HepG2 (cell line): ENCODE measurements around the gene HINFP. TPM values are rescaled to one million over a fixed set of nuclear protein-coding genes. Genes with fewer than 3 reads are reported as not detected.

Experiments used
- ARID4A ChIP-seq: sonication (generic); formaldehyde crosslinking; IDR thresholded peaks from 2 replicates; pipeline ENCODE4 v1.5.0; 2020; ENCODE audit warnings: mild to moderate bottlenecking, missing genetic modification reagents, borderline replicate concordance
- BCL6 ChIP-seq: IDR thresholded peaks from 2 replicates; pipeline ENCODE4 v1.6.1; 2016; ENCODE audit warnings: missing genetic modification reagents, missing compliant biosample characterization
- DPF2 ChIP-seq: sonication (generic); formaldehyde crosslinking; IDR thresholded peaks from 2 replicates; pipeline ENCODE4 v1.4.0; 2020; ENCODE audit warnings: mild to moderate bottlenecking, low read depth, missing genetic modification reagents, borderline replicate concordance
- GATAD2A ChIP-seq: IDR thresholded peaks from 2 replicates; pipeline ENCODE4 v1.6.1; 2016
- GMEB1 ChIP-seq: sonication (generic); formaldehyde crosslinking; IDR thresholded peaks from 2 replicates; pipeline ENCODE4 v1.5.1; 2020; ENCODE audit warnings: missing genetic modification reagents, mild to moderate bottlenecking, borderline replicate concordance
- HDAC6 ChIP-seq: fragments of 200-600 bp; sonication (generic); IDR thresholded peaks from 2 replicates; pipeline ENCODE4 v1.7.0; 2017; ENCODE audit warnings: mild to moderate bottlenecking, antibody characterized with exemption, low read length, low read depth
- MEF2D ChIP-seq: sonication (generic); formaldehyde crosslinking; IDR thresholded peaks from 2 replicates; pipeline ENCODE4 v1.5.1; 2020; ENCODE audit warnings: mild to moderate bottlenecking, missing genetic modification reagents
- MXI1 ChIP-seq: IDR thresholded peaks from 3 replicates; pipeline ENCODE4 v1.6.1; 2012; ENCODE audit warnings: low read depth, low read length, inconsistent platforms, borderline replicate concordance
- POGZ ChIP-seq: sonication (generic); formaldehyde crosslinking; IDR thresholded peaks from 2 replicates; pipeline ENCODE4 v1.4.0; 2020; ENCODE audit warnings: mild to moderate bottlenecking, missing genetic modification reagents
- SAP130 ChIP-seq: IDR thresholded peaks from 2 replicates; pipeline ENCODE4 v1.6.1; 2016; ENCODE audit warnings: low read depth
- SMC3 ChIP-seq: IDR thresholded peaks from 2 replicates; pipeline ENCODE4 v1.6.1; 2011; ENCODE audit warnings: low read length, improper control_type of control experiment
- XRCC5 ChIP-seq: fragments of 200-400 bp; formaldehyde crosslinking; optimal IDR thresholded peaks from 2 replicates; pipeline ENCODE3; 2017; ENCODE audit warnings: mild to moderate bottlenecking, low read length
- ZBTB26 ChIP-seq: IDR thresholded peaks from 2 replicates; pipeline ENCODE4 v1.6.1; 2016; ENCODE audit warnings: missing compliant biosample characterization, missing genetic modification reagents, borderline replicate concordance
- ZMYM2 ChIP-seq: sonication (generic); formaldehyde crosslinking; IDR thresholded peaks from 2 replicates; pipeline ENCODE4 v1.8.0; 2022; ENCODE audit warnings: mild to moderate bottlenecking, missing genetic modification reagents
- ZNF337 ChIP-seq: sonication (generic); formaldehyde crosslinking; IDR thresholded peaks from 2 replicates; pipeline ENCODE4 v1.5.1; 2020; ENCODE audit warnings: missing genetic modification reagents, low read depth, mild to moderate bottlenecking, borderline replicate concordance
- ZNF430 ChIP-seq: sonication (generic); formaldehyde crosslinking; IDR thresholded peaks from 2 replicates; pipeline ENCODE4 v1.9.0; 2021; ENCODE audit warnings: mild to moderate bottlenecking, missing genetic modification reagents
- ZNF598 ChIP-seq: sonication (generic); formaldehyde crosslinking; IDR thresholded peaks from 2 replicates; pipeline ENCODE4 v1.5.1; 2020; ENCODE audit warnings: mild to moderate bottlenecking, missing genetic modification reagents, borderline replicate concordance
- ZNF841 ChIP-seq: sonication (generic); formaldehyde crosslinking; IDR thresholded peaks from 2 replicates; pipeline ENCODE4 v1.8.1; 2023; ENCODE audit warnings: missing genetic modification reagents, borderline replicate concordance
- polyA plus RNA-seq, 8 experiments: library from polyadenylated mRNA; depleted of rRNA in 3 of 8; stranded (reverse) in 7 of 8; unstranded in 1 of 8; fragments of >200 nt; fragmentation: Illumina TruSeq in 4 of 8; extraction: Trizol in 4 of 8; gene quantifications; 2 replicates each; pipeline versions ENCODE4 v1.2.1 to v1.2.3, GENCODE V29; 2011 to 2016; ENCODE audit warnings: low read depth in 4 of 8, missing spikeins in 1 of 8, mixed read lengths in 1 of 8; ENCODE audit not compliant: insufficient read depth in 1 of 8
- total RNA-seq, 5 experiments: library from RNA; depleted of rRNA; stranded (reverse); fragments of >200 nt; fragmentation: Illumina TruSeq; extraction: Trizol; gene quantifications; 2 replicates each; pipeline ENCODE4 v1.2.3, GENCODE V29; 2016; ENCODE audit warnings: low read depth in 1 of 5

HINFP gene
- total and polyA plus RNA-seq, 2 of the 13 experiments (the other 11 are each of a cell fraction or from before 2014, with no cell fraction given): 15.1 to 21.4 TPM

- peak; percentile 26; the same call in 1 of the 2 replicates for TF ChIP-seq ARID4A (CRISPR knock-in tag)
- no peak for TF ChIP-seq POGZ (CRISPR knock-in tag)
- no peak for TF ChIP-seq ZNF841 (CRISPR knock-in tag)
- TF ChIP-seq MXI1: 0 out of 3 replicates have a peak, but pooled peaks have one; percentile 20
- TF ChIP-seq SMC3: peak; percentile 57
- TF ChIP-seq HDAC6: no peak
- no peak for TF ChIP-seq ZBTB26 (CRISPR knock-in tag)
- TF ChIP-seq ZNF430 (CRISPR knock-in tag): no peak
- peak; percentile 37; the same call in 1 of the 2 replicates for TF ChIP-seq SAP130 (CRISPR knock-in tag)
- peak; percentile 52 for TF ChIP-seq XRCC5
- no peak for TF ChIP-seq ZNF337 (CRISPR knock-in tag)
- TF ChIP-seq ZNF598 (CRISPR knock-in tag): no peak
- no peak for TF ChIP-seq BCL6
- no peak for TF ChIP-seq ZMYM2 (CRISPR knock-in tag)
- TF ChIP-seq GMEB1: no peak
- TF ChIP-seq DPF2 (CRISPR knock-in tag): no peak
- 0 out of 2 replicates have a peak, but pooled peaks have one; percentile 29 for TF ChIP-seq GATAD2A (CRISPR knock-in tag)
- no peak for TF ChIP-seq MEF2D
Observed at GRCh38 chr11:119144825-119145486, 23.6 kb downstream of the HINFP start (continued).
